GM21515 (cell line): ENCODE data around the gene IL3RA.
"Not testable (repeated sequence)": the region's sequence is repeated elsewhere in the genome, so short reads cannot be mapped to it uniquely, and the experiment has no call there.

Experiments
- ATAC-seq: cut with Tn5 transposase; IDR thresholded peaks from one replicate; pipeline ENCODE4 v1.9.1; 2021; ENCODE audit not compliant: unreplicated experiment

IL3RA gene

GRCh38 chrX:1421433-1422134, 85.0 kb downstream of the IL3RA start:
- ATAC-seq: no peak

- no peak for ATAC-seq
These were observed 85.5 kb downstream of the IL3RA start for GRCh38 chrX:1422135-1422465.

- no peak for ATAC-seq
These were observed 86.6 kb downstream of the IL3RA start for GRCh38 chrX:1423215-1423614.

- no peak for ATAC-seq
These were observed 87.7 kb downstream of the IL3RA start for GRCh38 chrX:1424147-1424851.

GRCh38 chrX:1425381-1425780, 88.8 kb downstream of the IL3RA start:
- no peak for ATAC-seq

- not testable (repeated sequence) for ATAC-seq
These were observed 89.7 kb downstream of the IL3RA start for GRCh38 chrX:1426321-1426720.

- no peak for ATAC-seq
These were observed 91.2 kb downstream of the IL3RA start for GRCh38 chrX:1427756-1428155.

GRCh38 chrX:1430451-1430850, 93.9 kb downstream of the IL3RA start:
- no peak for ATAC-seq
